ENCODE measurements around the gene GRIN2C.

The GRIN2C gene

DNA sequence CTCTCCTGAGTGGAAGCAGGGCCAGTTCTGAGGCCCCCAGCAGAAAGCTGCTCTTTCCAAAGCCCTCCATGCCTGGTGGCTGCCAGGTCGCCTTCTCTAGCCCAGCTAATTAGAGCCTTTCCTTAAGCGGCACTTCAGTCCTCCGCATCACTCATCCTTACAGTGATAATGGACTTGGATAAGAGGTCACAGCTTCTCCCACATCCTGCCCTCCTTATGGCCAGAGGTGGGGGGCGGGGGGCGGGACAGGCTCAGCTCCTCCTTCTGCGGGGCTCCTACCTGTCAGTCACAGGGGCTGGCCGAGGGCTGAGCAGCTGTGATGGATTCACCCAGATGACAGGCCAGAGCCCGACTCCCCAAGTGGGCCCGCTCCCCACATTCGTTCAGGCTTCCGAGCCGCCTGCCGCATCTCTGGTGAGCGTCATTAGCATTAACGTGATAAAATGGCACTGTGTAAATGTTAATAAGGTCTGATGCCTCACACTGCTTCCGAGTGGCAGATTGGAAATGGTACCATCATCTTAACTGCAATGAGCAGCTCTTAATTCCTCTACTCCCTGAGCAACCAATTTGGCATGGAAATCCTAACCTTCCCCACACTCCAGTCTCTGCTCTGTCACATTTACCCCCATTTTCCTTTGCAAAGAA is 41.3 kb downstream of the GRIN2C start:
- no peak for DNase-seq

DNA sequence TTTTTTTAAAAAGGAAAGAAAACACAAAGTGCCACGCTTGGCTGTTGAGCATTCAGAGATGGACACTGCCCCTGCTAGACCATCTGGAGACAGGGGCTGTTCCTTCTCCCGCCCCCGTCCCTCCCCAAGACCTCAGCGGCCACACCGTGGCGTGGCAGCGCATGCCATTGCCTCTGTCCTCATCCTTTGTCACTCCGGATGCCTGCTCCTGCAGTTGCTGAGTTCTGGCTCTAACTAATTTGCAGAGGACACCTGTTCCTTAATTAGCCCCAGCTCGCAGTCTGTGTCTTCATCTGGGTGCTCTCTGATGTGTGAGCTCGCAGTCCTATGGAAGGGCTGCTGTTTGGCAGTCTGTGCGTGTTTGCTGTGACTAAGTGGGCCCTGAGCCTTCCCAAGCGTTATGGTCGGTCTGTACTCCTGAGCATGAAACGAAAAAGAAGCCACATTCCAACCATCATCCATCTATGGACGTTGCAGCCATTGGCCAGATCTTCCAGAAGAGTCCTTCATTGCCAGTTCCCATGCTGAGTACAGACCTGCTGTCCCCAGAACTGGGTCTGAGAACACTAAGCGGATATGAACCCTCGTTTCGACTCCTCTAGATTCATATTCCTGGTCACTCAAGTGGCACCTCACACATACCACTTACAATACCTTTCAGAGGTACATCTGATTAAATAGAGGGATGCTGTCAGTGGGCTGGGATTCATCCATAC is 42.6 kb downstream of the GRIN2C start:
- no peak for DNase-seq

DNA sequence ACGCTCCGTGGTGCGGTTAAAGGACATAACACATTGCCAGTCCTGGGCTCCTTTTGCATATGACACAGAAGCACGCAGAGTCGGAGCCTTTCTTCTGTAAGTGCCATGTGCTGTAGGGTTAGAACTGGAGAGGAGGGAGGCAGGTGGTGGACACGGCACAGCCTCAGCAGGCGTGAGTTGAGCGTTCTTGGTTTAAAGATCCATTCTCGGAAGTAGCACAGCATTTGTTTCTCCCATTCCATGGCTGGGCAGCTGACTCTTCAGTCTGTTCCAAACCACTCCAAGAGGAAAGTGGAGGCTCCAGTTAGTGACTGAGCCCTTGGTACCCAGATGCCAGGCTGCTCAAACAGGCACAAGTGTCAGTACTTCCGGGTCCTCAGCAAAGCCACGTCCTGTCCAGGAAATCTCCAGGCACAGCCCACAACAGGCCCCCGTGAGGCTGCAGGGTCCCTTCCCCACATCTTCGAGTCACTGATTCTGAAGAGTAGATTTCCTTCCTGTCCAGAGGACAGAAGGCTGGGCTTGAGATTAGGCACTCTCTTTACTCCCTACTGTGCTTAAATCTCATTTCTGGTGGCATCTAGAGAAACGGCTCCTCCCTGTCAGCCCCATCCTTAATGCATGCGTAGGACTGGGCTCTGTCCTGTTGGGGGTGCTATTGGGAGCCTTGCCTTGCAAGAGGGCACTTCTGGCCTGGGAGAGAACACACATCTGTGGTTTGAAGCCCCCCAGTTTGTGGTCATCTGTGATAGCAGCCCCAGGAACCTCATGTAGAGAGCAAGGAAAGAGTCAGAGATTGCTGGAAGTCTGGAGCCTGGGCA is 43.9 kb downstream of the GRIN2C start:
- no peak for DNase-seq

DNA sequence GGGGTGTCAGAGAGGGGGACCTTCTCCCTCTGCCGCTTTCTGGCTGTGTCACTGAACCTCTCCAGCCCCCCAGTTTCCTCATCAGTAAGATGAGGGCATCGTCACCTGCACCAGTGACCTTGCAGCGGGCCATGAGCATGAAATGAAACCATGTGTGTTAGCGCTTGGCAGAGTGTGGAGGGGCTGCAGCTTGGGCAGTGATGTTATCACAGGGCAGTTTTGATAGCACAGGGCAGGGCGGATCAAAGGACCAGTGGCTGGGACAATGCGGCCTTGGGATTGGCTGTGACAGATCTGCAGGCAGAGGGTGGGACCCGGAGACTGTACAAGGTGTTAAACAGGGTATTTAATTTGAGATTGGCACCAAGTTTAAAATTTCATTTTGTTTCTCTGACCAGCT is 44.6 kb downstream of the GRIN2C start:
- no peak for DNase-seq

DNA sequence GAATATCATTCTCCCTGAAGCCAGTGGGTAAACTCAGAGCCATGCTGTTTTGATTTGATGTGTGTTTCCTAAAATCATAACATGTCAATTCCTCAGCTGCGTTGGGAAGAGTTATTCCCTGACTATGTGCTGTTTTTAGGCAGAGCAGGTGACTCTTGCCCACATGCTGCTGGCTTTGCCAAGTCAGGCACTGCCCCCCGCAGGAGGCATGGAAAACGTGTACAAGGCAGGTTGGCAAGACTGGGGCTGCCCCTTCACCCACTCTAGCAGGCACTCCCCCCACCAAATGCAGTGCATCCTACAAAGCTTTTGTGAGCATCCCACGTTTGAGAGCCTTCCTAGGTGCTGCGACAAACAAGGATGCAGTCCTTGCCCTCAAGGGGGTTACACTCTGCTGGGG is 45.2 kb downstream of the GRIN2C start:
- DNase-seq = no peak

DNA sequence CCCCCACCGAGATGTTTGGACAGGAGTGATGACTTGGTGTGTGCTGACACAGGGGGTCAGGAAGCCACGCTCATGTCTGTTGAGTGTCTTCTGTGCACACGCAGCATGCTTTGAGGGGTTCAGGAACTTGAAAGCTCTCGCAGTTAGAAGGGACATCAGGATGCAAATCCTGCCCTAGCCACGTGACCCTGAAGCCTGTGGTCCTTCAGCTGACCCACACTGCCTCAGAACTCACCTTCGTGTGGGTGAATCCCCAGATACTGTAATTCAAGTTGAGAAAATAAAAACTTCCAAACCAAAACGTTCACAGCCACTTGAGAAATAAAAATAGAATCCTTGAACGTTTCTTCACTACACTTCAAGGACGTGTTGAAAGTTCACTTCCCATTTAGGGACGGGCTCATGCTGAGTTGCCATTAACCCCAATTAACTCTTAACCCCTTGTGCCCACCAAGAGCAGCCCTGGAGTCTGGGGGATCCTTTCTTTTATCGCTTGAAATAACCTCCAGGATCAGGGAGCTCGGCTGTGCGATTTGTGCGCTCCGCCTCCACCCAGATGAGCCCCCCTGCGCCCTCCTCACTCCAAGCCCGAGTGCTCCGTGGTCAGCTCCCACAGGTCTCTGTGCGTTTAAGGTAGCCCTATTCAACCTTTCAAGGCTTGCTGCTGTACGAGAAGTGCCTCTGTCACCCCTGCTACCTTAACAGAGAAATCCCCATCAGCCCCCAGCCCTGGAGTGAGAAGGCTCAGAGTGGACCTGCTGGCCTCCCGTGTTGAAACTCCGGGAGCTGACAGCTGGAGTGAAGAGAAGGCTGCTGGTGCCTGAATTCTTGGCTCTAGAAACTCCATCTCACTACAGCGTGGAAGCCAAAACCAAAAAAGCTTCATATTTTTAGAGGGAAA is 47.3 kb downstream of the GRIN2C start:
- no peak for DNase-seq

DNA sequence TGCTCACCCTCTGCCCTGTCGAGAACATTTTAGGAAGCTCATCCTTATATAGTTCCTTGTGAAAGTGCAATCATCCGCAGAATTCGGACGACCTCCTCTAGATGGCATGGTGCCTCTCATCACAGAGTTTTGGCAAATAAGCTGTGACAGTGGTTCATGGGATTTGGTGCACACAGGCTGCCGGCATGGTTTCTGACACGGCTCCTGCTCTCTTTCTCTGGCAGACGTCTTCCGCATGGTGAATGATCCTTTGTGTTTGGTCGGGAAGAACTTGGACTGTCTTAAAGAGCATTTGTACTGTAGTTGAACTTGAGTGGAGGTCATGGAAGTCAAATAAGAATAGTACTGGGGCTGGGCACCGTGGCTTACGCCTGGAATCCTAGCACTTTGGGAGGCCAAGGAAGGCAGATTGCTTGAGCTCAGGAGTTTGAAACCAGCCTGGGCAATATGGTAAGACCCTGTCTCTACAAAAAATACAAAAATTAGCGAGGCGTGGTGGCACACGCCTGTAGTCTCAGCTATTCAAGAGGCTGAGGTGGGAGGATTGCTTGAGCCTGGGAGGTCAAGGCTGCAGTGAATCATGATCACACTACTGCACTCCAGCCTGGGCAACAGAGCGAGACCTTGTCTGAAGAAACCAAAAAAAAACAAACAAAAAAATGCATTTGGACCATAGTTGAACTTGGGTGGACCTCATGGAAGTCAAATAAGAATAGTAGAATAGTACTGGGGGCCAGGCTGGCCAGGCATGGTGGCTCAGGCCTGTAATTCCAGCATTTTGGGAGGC is 48.8 kb downstream of the GRIN2C start:
- no peak for DNase-seq

DNA sequence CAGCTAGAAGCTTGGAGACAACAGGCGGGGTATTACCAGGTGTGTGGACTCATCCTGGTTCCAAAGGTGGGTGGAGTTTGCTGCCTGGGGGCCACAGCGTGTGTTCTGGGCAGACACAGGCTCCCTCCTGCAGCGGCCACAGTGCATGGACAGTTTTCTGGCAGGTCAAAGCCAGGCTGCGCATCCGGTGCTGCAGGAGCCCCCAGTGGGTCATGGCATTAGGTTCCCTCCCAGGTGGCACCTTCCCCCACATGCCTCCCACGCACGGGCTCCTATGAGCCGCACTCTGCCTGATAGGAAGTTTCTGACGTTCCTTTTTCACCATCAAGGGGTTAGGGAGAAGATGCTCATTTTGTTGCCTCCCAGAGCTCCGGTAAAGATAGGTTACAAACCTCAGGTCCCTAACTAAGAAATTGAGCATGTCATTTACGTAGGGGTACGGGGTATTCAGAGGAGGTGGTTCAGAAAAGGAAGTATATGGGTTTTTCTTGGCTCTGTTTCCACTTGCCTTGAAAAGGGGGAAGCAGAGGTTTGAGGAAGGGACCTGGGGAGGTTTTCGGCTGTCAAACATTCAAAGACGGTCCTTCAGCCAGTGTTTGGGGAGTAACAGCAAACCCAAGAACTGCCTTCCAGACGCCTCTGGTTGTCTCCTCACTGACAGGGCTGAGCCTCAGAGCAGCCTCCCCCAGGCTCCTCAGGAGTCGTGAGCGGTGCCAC is 50.8 kb downstream of the GRIN2C start:
- DNase-seq = no peak

DNA sequence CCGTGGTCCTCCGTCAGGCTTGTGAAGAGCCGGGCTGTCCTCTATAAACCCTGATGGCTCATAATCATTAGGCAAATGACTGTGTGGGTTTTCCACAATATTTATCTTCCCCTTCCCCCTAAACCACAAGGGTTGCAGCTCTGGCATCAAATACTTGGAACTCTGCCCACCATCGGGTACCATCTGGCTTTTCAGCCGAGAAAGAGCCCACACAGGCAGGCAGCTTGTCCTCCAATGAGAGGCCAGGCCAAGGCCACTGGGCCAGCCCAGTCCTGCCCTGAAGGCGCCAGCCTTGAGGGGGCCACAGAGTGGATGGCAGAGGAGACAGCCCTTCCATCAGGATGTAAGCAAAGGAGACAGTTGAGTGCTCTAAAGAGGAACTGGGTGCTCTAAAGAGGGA is 51.8 kb downstream of the GRIN2C start:
- DNase-seq = no peak

DNA sequence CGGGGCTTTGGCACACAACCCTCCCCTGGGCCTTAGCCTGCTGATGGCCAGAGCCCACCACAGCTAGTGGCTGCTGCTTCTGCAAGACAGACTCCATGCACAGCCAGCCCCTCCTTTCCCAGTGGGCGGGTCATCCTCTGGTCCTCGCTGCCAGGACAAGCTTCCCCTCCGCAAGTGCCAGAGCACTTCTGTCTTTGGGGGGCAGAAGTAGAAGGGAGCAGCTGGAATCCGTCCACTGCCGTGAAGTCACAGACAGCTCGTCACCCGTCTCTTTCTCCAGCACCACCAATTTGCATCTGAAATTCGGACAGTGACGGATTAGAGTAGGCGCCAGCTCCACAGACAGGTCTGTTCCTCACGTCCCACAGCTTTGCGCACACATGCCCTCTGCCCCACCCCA is 52.2 kb downstream of the GRIN2C start:
- no peak for DNase-seq

DNA sequence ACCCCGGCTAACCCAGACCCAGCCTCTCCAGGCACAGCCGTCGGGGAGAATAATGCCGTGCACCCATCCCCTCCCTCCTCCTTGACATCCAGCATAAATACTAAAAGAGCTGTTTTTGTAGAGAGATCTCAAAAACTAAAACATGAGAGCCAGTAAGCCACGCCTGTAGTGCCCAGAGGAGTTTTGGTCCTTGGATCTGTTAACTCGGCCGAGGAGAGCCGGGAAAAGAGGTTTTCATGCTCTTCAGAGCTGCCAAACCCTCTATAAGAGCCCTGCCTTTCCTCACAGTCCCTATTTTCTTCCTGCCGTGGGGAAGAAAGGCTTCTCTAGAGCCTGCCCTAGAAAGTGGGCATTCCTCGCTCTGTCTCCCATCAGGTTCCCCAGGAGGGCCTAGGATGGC is 53.4 kb downstream of the GRIN2C start:
- DNase-seq = no peak

DNA sequence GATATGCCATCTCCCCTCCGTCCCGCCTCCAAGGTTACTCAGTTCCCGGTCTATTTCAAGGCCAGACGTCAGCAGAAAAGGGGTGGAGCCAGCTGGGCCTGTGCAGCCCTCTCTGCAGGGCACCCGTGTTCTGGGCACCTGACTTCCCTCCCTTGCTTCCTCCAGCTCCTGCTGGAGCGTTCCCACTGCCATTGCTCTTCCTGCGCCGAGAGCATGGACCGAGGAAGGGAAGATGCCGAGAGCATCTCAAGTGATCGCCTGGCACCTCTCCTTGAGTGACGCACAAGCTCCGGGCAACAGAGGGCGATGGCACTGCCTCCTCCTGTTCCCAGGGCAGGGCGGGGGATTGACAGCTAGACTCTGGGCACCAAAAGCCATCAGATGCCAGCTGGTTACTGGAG is 54.1 kb downstream of the GRIN2C start:
- no peak for DNase-seq

DNA sequence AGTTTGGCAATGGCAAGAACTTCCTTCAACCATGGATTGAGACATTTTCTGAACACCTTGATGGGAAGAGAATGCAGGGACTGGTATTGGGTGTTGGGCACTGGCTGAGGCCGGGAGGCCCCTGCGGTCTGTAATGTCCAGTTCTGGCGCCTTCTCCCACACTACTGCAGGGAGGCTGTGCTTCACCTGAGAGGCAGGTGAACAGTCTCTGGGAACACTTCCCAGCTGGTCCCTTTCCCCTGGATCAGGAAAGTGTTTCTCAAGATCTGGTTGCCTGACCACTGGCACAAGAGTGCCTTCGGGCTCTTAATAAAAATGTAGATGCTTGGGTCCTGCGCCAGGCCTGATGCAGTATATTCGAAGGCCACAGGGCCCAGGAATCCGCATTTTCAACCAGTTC is 55.0 kb downstream of the GRIN2C start:
- no peak for DNase-seq

DNA sequence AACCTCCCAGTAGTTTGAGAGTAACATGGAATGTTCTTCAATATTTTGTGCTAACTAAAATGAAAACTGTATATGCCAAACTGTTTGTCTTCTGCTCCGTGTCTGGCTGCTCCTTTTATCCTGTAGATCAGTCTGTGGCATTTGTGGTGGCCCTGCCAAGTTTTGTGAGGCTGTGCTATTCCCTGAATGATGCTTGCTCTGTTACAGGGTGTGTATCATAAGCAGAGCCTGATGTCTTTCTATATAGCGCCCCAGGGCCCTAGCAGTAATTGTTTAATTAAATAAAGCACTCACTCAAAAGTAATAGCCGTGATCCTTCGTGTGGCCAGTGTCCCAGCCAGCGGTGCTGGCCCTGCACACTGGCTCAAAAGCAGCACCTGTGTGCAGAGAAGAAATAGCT is 55.7 kb downstream of the GRIN2C start:
- DNase-seq = no peak

DNA sequence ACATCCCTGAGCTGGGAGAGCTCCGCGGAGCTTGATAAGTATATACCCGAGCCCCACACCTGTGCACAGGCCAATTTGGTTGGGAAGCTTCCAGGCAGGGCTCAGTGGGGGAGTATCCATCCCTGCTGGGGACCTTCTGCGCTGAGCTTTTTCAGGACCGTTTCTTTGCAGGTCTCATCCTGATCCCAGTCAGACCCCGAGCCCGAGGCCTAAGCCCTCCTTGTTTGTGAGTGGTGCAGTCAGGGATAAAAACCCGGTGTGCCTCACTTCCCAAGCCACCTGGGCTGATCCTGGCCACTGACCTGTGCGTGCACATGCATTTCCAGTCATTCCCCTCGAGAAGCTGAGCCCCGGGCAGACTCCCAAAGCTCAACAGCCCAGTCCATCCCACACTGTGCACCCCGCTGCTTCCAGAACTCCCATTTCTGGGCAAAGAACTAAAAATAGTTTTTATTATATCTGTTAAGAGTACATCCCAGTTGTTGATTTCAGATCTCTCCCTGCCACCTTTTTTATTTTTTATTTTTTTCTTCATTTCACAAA is 56.2 kb downstream of the GRIN2C start:
- DNase-seq = no peak

DNA sequence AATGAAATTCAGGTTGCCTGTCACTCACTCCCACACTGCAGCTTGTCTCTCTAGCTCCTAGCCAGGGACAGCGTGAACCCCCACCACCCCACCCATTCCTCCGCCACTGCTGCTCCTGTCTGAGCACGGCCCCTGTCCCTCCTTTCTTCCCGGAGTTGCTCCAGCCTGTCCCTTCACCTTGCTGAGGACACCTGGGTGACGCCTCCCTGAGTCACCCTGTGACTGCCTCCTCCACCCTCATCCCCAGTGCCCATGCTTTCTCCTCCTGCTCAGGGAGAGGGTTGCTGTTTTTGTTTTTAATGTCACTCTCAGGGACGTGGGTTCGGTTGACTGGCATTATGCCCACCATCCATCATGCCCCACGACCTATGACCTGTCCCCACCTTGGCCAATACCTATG is 57.8 kb downstream of the GRIN2C start:
- no peak for DNase-seq

DNA sequence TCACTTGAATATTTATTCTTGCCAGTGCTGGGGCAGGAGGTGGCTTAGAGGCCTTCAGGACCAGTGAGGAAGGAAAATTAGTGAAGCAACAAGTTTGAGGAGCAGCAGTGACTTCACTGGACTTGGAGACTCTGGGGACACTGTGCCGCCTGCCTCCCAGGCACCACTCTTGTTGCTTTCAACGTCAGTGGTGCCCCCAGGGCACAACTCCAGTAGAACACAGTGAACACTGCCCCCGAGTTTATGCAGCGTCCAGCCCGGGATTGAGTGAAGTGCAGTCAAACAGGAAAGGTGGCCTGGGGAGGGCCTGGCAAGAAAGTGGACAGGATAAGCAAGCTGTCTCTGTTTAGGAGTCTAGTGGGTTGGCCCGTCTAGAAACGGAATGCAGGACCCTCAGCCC is 59.2 kb downstream of the GRIN2C start:
- no peak for DNase-seq

DNA sequence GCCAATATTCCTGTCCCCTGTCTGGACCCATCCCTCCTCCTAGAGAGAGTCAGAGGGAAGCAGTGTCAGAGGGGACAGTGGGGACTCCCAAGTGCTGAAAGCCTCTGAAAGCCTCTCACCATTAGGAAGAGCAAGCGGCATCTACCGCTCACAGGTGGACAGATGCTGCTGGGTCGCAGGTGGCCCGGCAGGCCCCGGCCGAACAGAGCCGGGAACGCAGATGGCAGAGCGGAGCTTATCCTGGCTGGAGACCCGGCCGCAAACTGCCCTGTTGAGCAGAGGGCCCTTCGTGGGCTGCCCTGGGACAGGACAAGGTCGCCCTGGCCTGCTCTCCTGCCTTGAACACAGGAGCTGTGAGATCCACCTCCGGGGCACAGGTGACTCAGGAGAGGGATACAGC is 60.6 kb downstream of the GRIN2C start:
- DNase-seq = no peak

DNA sequence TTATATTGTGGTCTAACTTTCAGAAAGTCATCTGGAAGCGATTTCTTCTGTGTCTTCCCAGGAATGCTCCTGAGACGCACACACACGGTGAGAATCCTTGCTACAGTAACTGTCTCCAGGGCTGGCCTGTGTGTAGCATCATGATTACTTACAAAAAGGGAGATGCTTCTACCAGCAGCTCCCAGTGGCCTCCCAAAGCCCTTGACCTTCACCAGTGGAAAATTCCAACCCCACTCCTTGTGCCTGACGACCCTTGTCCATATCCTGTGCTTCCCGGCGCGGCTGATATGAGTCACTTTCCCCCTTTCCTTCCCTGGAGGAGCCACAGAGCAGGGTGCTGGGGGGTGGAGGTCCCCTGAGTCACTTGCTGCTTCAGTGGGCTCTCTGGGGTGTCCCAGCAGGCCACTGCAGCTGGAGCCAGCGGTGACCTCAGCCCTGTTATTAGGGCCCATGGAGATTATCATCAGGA is 61.4 kb downstream of the GRIN2C start:
- DNase-seq = peak; percentile 11

DNA sequence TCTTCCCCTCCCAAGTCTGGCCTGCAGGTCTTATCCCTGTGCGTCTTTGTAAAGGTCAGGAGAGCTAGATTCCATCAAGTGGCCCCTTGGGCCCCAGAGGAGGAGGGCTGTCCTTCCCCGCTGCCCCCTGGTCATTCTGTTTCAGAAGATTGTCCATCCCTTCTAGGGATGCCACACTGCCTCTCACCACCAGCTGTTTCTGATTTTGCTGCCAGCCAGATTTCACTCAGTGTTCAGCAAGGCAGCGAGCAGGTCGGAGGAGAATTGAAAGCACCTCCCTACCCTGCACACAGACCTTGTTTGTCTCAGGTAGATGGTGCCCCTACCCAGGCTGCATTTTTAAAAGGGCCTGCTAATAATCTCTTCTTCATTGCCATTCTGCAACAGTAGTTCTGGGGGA is 61.9 kb downstream of the GRIN2C start:
- DNase-seq = no peak

DNA sequence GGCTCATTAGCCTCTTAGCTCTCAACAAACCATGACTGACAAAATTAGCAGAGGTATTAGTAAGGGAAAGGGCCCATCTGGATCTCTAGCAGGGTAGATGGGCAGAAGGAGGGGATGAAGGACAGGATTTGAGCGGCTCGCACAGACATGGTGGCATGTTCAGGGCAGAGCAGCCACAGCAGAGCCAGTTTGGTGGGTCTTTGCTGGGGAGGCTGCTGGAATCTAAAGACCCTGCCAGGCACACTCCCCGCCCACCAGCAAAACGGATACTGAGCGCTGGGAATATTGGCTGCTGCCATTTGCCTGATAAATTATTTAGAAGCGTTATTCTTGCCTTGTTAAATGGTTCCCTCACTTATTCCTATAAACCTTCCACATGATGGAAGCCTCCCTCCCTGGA is 62.8 kb downstream of the GRIN2C start:
- DNase-seq = no peak

All from HCEC 1CT (cell line).